ENCODE measurements around the gene RMI1.

The RMI1 gene

DNA sequence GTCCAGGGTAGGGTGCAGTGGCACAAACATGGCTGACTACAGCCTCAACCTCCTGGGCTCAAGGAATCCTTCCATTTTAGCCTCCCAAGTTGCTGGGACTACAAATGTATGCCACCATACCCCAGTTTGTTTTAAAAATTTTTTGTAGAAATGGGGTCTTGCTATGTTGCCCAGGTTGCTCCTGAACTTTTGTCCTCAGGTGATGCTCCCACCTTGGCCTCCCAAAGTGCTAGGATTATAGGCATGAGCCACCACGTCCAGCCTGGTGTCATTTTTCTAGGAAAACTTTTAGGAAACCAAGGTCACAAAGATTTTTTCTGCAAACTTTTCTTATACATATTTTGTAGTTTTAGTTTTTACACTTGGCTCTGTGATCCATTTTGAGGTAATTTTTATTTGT lies 10.8 kb downstream of the RMI1 start:
- H3K36me3 ChIP-seq (ENCODE audit: control insufficient read depth in 2 of 2, insufficient read depth in 1 of 2, low read length in 2 of 2), result peaks cover 9 to 11% of the 10 kb centered on the region in 2 experiments; a peak in 2 of 3 replicates
- no peaks in the 10 kb centered on the region for H3K9me3 ChIP-seq (ENCODE audit: control insufficient read depth, insufficient read depth, low read depth, low read length)
- POLR2A ChIA-PET, result no interaction called here
- peaks cover 3% of the 10 kb centered on the region; the same call in 1 of the 2 replicates for H3K4me1 ChIP-seq (ENCODE audit: control insufficient read depth, insufficient read depth, low read length)
- TF ChIP-seq ZNF423 (tag by site-specific recombination; IDR thresholded peaks at IDR 0.05) (no peak), ZNF121 (tag by site-specific recombination; IDR thresholded peaks at IDR 0.05) (peak; percentile 69)
- H3K4me3 ChIP-seq (ENCODE audit: low read depth, low read length), result no peak overlapping the region
- CTCF ChIA-PET, result no interaction called here
- no peak overlapping the region for H3K27ac ChIP-seq (ENCODE audit: extremely low read depth, low read depth, low read length)

- CTCF ChIA-PET, result interaction anchor here (0.6 to 1.4 kb wide), 5 partner anchors 57 to 313 kb away, joined by 3 to 6 read pairs (median 4); no protein-coding TSS in a partner anchor
- Histone ChIP-seq H3K9me3 (ENCODE audit: control insufficient read depth, insufficient read depth, low read depth, low read length) (no peaks in the 10 kb centered on the region), H3K4me3 (ENCODE audit: low read depth, low read length) (no peak overlapping the region), H3K4me1 (ENCODE audit: control insufficient read depth, insufficient read depth, low read length) (peaks cover 3% of the 10 kb centered on the region; the same call in 1 of the 2 replicates), H3K36me3 (ENCODE audit: control insufficient read depth in 2 of 2, insufficient read depth in 1 of 2, low read length in 2 of 2) (peaks cover 9 to 11% of the 10 kb centered on the region in 2 experiments; a peak in 2 of 3 replicates), H3K27ac (ENCODE audit: extremely low read depth, low read depth, low read length) (no peak overlapping the region)
- TF ChIP-seq ZNF585B (tag by site-specific recombination; IDR thresholded peaks at IDR 0.05) (no peak), ZNF335 (tag by site-specific recombination; conservative IDR thresholded peaks at IDR 0.05) (0 out of 2 replicates have a peak, but pooled peaks have one; percentile 33), ZNF155 (tag by site-specific recombination; IDR thresholded peaks at IDR 0.05) (no peak), ZNF211 (tag by site-specific recombination; IDR thresholded peaks at IDR 0.05; ENCODE audit: low read depth) (no peak), YY1 (tag by site-specific recombination; IDR thresholded peaks at IDR 0.05) (no peak), SP3 (tag by site-specific recombination; IDR thresholded peaks at IDR 0.05) (no peak), ZNF791 (tag by site-specific recombination; IDR thresholded peaks at IDR 0.05) (no peak), GFI1B (tag by site-specific recombination; IDR thresholded peaks at IDR 0.05) (no peak), INSM2 (tag by site-specific recombination; IDR thresholded peaks at IDR 0.05) (no peak), ZNF629 (tag by site-specific recombination; IDR thresholded peaks at IDR 0.05) (no peak), ZNF157 (tag by site-specific recombination; IDR thresholded peaks at IDR 0.05) (no peak), ZNF747 (tag by site-specific recombination; IDR thresholded peaks at IDR 0.05) (no peak), ZNF280D (tag by site-specific recombination; IDR thresholded peaks at IDR 0.05) (no peak), ZBTB49 (tag by site-specific recombination; IDR thresholded peaks at IDR 0.05; ENCODE audit: low read depth) (no peak), ZNF133 (tag by site-specific recombination; IDR thresholded peaks at IDR 0.05) (no peak), ZNF830 (tag by site-specific recombination; IDR thresholded peaks at IDR 0.05; ENCODE audit: low read depth) (no peak), FEZF1 (tag by site-specific recombination; IDR thresholded peaks at IDR 0.05) (peak; percentile 52; the same call in 1 of the 2 replicates)
- TF ChIP-seq, protein P1, sequence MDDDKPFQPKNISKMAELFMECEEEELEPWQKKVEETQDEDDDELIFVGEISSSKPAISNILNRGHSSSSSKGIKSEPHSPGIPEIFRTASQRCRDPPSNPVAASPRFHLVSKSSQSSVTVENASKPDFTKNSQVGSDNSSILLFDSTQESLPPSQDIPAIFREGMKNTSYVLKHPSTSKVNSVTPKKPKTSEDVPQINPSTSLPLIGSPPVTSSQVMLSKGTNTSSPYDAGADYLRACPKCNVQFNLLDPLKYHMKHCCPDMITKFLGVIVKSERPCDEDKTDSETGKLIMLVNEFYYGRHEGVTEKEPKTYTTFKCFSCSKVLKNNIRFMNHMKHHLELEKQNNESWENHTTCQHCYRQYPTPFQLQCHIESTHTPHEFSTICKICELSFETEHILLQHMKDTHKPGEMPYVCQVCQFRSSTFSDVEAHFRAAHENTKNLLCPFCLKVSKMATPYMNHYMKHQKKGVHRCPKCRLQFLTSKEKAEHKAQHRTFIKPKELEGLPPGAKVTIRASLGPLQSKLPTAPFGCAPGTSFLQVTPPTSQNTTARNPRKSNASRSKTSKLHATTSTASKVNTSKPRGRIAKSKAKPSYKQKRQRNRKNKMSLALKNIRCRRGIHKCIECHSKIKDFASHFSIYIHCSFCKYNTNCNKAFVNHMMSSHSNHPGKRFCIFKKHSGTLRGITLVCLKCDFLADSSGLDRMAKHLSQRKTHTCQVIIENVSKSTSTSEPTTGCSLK (tag by site-specific recombination; IDR thresholded peaks at IDR 0.05), result no peak
- POLR2A ChIA-PET, result interaction anchor here (0.8 kb wide), 1 partner anchor 12 kb away, joined by 5 read pairs; the partner anchor contains the start of genes HNRNPK and RMI1
These were observed 11.8 kb downstream of the RMI1 start for GRCh38 chr9:83992407-83992806.

Measured in HEK293 (cell line).